GM19324 (cell line): ENCODE results near the gene GRM1.
"Not testable (repeated sequence)": the region's sequence is repeated elsewhere in the genome, so short reads cannot be mapped to it uniquely, and the experiment has no call there.

Source experiments
- ATAC-seq: cut with Tn5 transposase; IDR thresholded peaks from one replicate; pipeline ENCODE4 v1.9.1; 2021; ENCODE audit warnings: mild to moderate bottlenecking, moderate library complexity; ENCODE audit not compliant: unreplicated experiment, low FRiP score

The GRM1 gene

DNA sequence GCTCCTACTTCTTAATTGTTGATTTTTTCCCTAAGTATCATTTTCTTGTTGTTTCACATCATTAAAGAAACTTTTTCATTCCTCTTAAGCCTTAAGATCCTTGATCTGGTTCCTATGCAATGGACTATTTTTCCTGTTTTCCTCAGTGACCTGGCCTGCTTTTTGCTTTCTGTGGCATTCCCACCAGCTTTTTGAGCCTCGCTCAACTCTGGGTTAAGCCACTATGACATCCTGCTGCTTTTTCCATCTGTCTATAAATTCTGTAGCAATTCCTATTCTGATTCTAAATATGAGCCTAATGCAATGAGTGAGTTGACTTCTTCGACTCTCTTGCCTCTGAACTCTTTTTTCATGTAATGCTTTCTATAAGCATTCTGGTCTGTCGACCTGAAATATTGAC, 160.3 kb downstream of the GRM1 start:
- ATAC-seq, result no peak

GRCh38 chr6:146190581-146190980, 161.7 kb downstream of the GRM1 start:
- no peak for ATAC-seq

GRCh38 chr6:146191166-146191565, 162.3 kb downstream of the GRM1 start:
- ATAC-seq, result no peak

GRCh38 chr6:146191612-146192011, 162.8 kb downstream of the GRM1 start:
- no peak for ATAC-seq

- no peak for ATAC-seq
These were observed 165.6 kb downstream of the GRM1 start for GRCh38 chr6:146194434-146194833.

GRCh38 chr6:146200176-146200575, 171.3 kb downstream of the GRM1 start:
- no peak for ATAC-seq

GRCh38 chr6:146202570-146202969, 173.7 kb downstream of the GRM1 start:
- no peak for ATAC-seq

GRCh38 chr6:146209942-146210341, 181.1 kb downstream of the GRM1 start:
- no peak for ATAC-seq

DNA sequence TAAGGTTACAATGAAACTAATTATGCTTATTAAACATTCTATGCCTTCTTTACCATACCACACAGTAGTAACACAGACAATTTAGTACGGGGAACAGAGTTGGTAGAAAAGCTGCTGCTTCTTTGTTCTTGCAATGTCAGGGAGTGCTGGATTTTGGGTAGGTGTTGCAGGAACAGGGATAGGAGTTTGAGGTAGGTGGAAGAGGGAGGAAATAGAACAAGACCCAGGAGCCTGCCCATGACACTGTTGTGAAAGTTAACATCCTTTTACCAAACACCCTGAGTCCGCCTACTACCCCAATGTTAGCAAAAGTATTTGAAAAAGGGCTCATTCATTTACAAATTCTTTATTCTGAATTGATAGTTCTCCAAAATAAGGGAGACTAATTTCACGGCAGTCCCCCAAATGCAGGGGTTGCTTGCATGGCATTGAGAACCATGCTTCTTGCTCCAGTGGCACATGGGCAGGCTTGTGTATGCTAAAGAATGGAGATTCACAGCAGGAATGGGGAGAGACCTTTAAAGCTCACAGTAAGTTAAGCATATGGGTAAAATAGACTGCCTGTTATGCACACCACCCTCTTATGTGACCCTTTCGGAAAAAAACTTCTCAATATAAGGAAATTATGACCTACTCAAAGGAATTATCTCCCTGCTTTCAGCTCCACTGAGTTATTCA, 181.7 kb downstream of the GRM1 start:
- no peak for ATAC-seq

DNA sequence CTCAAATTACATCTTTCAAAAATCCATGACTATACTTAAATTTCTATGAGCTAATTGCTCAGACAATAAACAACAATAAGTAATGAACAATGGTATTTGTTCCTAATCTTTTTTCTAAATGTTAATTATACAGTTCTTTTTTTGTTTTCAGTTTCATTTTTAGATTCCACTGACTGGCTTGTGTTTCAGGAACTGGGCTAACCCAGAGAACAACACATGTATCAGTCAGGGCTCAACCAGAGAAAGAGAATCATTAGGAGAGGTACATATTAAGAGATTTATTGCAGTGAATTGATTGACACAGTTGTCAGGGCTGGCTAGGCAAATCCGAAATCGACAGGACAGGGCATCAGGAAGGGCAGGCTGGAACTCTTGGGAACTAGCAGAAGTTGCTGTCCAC, 182.8 kb downstream of the GRM1 start:
- ATAC-seq, result no peak

DNA sequence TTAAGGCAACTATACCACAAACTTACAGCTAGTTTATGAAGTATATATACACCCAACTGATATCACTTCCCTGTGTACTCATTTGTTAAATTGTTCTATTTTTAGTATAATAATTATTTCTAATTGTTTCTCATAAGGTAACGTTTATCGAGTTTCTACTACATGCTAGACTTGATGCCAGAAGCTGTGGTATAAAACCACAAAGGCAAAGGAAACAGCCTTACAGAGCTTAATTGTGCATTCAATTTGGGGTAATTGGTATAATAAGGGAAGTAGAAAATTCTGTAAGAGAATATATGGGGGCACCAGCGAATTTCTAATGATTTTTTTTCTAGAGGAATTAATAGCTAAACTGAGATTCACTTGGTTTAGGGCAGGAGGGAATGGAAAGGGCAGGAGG, 183.9 kb downstream of the GRM1 start:
- no peak for ATAC-seq

GRCh38 chr6:146219101-146219500, 190.2 kb downstream of the GRM1 start:
- ATAC-seq, result no peak

- ATAC-seq, result no peak
These were observed 195.6 kb downstream of the GRM1 start for GRCh38 chr6:146224449-146224848.

- no peak for ATAC-seq
These were observed 196.1 kb downstream of the GRM1 start for GRCh38 chr6:146224988-146225387.

- no peak for ATAC-seq
These were observed 211.5 kb downstream of the GRM1 start for GRCh38 chr6:146240322-146240721.

GRCh38 chr6:146240807-146241206, 211.9 kb downstream of the GRM1 start:
- no peak for ATAC-seq

DNA sequence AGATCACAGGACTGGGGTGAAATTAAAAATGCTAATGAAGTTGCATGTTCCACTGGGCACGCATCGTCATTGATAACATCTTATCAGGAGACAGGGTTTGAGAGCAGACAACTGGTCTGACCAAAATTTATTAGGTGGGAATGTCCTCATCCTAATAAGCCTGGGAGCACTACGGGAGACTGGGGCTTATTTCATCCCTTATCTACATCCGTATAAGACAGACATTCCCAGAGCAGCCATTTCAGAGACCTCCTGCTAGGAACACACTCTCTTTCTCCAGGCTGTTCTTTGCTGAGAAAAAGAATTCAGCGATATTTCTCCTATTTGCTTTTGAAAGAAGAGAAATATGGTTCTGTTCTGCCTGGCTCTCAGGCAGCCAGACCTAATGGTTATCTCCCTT, 214.8 kb downstream of the GRM1 start:
- not testable (repeated sequence) for ATAC-seq

DNA sequence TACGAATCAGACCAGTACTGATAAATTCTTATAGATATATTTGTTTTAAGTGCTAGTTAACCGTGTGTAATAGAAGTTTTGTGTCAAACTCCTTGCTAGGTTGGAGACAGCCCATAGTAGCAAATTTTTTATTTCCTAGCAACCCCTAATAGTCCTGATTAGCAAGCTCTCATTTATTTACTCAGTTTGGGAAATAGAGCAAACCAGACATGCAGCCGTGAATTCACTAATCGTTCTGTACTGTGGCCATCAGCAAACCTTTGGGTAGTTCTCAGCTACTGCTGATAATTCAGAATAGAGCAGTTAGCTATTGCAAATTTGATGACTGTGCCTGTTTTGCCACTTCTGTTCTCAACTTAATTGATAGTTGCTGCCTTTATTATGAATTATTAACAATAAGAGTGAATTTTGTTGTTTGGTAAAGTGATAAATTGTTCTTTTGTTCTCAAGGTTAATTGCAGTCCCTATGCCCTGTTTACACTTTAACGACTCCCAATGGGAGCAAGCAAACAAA, 215.8 kb downstream of the GRM1 start:
- no peak for ATAC-seq

DNA sequence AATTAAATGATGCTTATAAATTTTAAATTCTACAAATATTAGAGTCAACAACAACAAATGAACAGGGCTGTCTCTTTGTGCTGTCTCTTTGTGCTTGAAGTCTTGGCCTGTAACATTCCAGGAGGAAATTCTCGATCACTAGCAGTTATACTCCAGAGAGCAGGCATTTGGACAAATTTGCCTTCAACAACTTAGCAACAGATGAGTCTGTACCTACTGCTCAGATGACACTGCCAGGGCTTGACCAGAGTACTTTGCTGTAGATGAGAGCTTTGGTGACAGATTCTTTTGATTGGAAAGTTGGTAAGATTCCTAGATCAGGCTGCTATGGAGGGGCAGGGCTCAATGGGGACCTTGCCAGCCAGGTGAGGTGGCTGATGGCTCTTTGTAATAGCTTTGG, 217.2 kb downstream of the GRM1 start:
- no peak for ATAC-seq

GRCh38 chr6:146253691-146254090, 224.8 kb downstream of the GRM1 start:
- no peak for ATAC-seq

DNA sequence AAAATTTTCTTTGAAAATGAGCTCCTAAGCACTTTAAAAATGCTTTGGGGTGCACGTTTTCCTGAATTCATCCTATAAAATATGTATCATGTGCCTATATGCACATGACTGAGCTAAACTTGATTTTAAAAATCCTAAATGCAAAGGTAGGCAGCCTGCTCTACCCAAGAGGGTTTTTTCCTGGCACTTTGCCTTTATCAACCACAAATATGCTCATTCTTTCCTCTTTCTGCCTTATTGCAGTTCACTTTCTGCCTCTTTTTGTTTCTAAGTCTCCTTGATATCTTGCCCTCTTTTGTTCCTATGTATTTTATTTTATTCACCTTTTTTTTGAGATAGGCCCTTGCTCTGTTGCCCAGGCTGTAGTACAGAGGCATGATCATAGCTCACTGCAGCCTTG, 229.3 kb downstream of the GRM1 start:
- ATAC-seq, result no peak

GRCh38 chr6:146260886-146261285, 232.0 kb downstream of the GRM1 start:
- ATAC-seq, result no peak

GRCh38 chr6:146265056-146265455, 236.2 kb downstream of the GRM1 start:
- ATAC-seq, result no peak
